Aorta (tissue), 5 donors: Measurements from ENCODE around the gene RPL12. TPM values are rescaled to one million over a fixed set of nuclear protein-coding genes. Genes with fewer than 3 reads are reported as not detected.

Experiments used
- ATAC-seq: fragments of 200-7000 bp; cut with Tn5 transposase; one replicate; pipeline ENCODE4 v1.9.1; 2022; ENCODE audit warnings: moderate library complexity; ENCODE audit not compliant: low FRiP score
- DNase-seq, 2 donors: peaks; one replicate each; pipeline ENCODE4 v3.0.0-alpha.2; 2020
- H3K27ac ChIP-seq, 2 donors: one replicate each; pipeline ENCODE4 v1.5.1; 2013; ENCODE audit warnings: low read length in 2 of 2, mild to moderate bottlenecking in 2 of 2, moderate library complexity in 2 of 2, control low read depth in 1 of 2, inconsistent platforms in 1 of 2, low read depth in 1 of 2
- H3K27me3 ChIP-seq, 2 donors: one replicate each; pipeline ENCODE4 v1.6.1; 2013; ENCODE audit warnings: control low read depth in 1 of 2, low read length in 1 of 2, mild to moderate bottlenecking in 1 of 2, moderate library complexity in 1 of 2; ENCODE audit not compliant: insufficient read depth in 2 of 2, control insufficient read depth in 1 of 2
- H3K36me3 ChIP-seq, 2 donors: one replicate each; pipeline ENCODE4 v1.6.1; 2013; ENCODE audit warnings: control low read depth in 1 of 2, low read length in 1 of 2, mild to moderate bottlenecking in 1 of 2; ENCODE audit not compliant: insufficient read depth in 2 of 2, control insufficient read depth in 1 of 2
- H3K4me1 ChIP-seq, 2 donors: one replicate each; pipeline ENCODE4 v1.6.1; 2013; ENCODE audit warnings: low read length in 2 of 2, control low read depth in 1 of 2, mild to moderate bottlenecking in 1 of 2, moderate library complexity in 1 of 2; ENCODE audit not compliant: insufficient read depth in 2 of 2, control insufficient read depth in 1 of 2
- H3K4me3 ChIP-seq, 2 donors: one replicate each; pipeline ENCODE4 v1.5.1; 2013; ENCODE audit warnings: low read length in 2 of 2, control low read depth in 1 of 2, mild to moderate bottlenecking in 1 of 2
- H3K9me3 ChIP-seq: one replicate; pipeline ENCODE4 v1.6.1; 2013; ENCODE audit warnings: mild to moderate bottlenecking, low read length; ENCODE audit not compliant: control insufficient read depth
- WGBS, 2 donors: extraction: QIAGEN DNeasy Blood & Tissue Kit; methylation state at CpG; one replicate each; pipeline ENCODE4 v1.1.7; 2013; 5-methylcytosine and 5-hydroxymethylcytosine counted together
- intact Hi-C, 2 donors: fragments of 100-400 bp; cut with DNase I; formaldehyde crosslinking; loops; one replicate each; pipeline versions ENCODE4 v1.14.2 to v1.15.0; 2022
- polyA plus RNA-seq, 2 donors: library from polyadenylated mRNA; stranded (reverse); fragments of 200-250 nt; gene quantifications; one replicate each; pipeline ENCODE4 v1.2.3, GENCODE V29; 2013
- total RNA-seq, 2 donors: library from RNA; stranded (reverse); fragmentation: NEBNext Ultra II Directional; extraction: Animal tissue kit (Norgen Biotek cat#: 25700); gene quantifications; one replicate each; pipeline ENCODE4 v1.2.1, GENCODE V29; 2021
- donor health status: healthy with polysubstance abuse.
- donor health status: Bipolar disorder and iron deficiency.
- donor health status: DM: no; HTN: no; CAD: no.
- donor health status: DM: no; HTN: no; CAD: no.
- donor health status: DM: yes; HTN: yes; CAD: no.

The RPL12 gene
- total and polyA plus RNA-seq, 4 donors: 875 to 3,006 (median 1,920) TPM

- no peak overlapping the region for H3K27ac ChIP-seq
- H3K27me3 ChIP-seq: no peaks in the 10 kb centered on the region
- H3K9me3 ChIP-seq: no peaks in the 10 kb centered on the region
- H3K4me1 ChIP-seq: no peaks in the 10 kb centered on the region
- intact Hi-C loops: no loop called here
- DNase-seq: no peak
- H3K36me3 ChIP-seq: peaks cover 10 to 14% of the 10 kb centered on the region in 2 donors
- WGBS, 2 donors: 85 to 88% methylated on average over 12 of the region's 12 CpGs
- H3K4me3 ChIP-seq: no peak overlapping the region
- ATAC-seq: no peak
These were observed 13.5 kb downstream of the RPL12 start for GRCh38 chr9:127437497-127438264.

- Histone ChIP-seq H3K4me3 (no peak overlapping the region), H3K27me3 (no peaks in the 10 kb centered on the region), H3K9me3 (no peaks in the 10 kb centered on the region), H3K27ac (no peak overlapping the region), H3K36me3 (peaks cover 3 to 4% of the 10 kb centered on the region in 2 donors), H3K4me1 (no peaks in the 10 kb centered on the region)
- intact Hi-C loops: no loop called here
- no peak for ATAC-seq
- DNase-seq: no peak
- WGBS, 2 donors: 93 to 94% methylated on average over 8 of the region's 8 CpGs
These were observed 20.8 kb downstream of the RPL12 start for GRCh38 chr9:127430415-127430814.

- no peaks in the 10 kb centered on the region for H3K9me3 ChIP-seq
- DNase-seq: no peak
- H3K36me3 ChIP-seq: peaks cover 0 to under 1% of the 10 kb centered on the region in 2 donors
- no peaks in the 10 kb centered on the region for H3K27me3 ChIP-seq
- no peaks in the 10 kb centered on the region for H3K4me1 ChIP-seq
- intact Hi-C loops: no loop called here
- 89 to 94% methylated on average over 3 of the region's 3 CpGs for WGBS, 2 donors
- no peak overlapping the region for H3K4me3 ChIP-seq
- no peak for ATAC-seq
- no peak overlapping the region for H3K27ac ChIP-seq
These were observed 22.9 kb downstream of the RPL12 start for GRCh38 chr9:127428348-127428747.

- Histone ChIP-seq H3K4me1 (no peaks in the 10 kb centered on the region), H3K9me3 (no peaks in the 10 kb centered on the region), H3K4me3 (no peak overlapping the region), H3K27ac (no peak overlapping the region), H3K36me3 (no peaks in the 10 kb centered on the region), H3K27me3 (no peaks in the 10 kb centered on the region)
- intact Hi-C loops: no loop called here
- ATAC-seq (no peak), DNase-seq (no peak)
- 91 to 93% methylated on average over 2 of the region's 2 CpGs for WGBS, 2 donors
These were observed 24.4 kb downstream of the RPL12 start for GRCh38 chr9:127426756-127427155.

GRCh38 chr9:127424676-127424999 lies 26.6 kb downstream of the RPL12 start:
- Histone ChIP-seq H3K9me3 (no peaks in the 10 kb centered on the region), H3K4me1 (no peaks in the 10 kb centered on the region), H3K27me3 (no peaks in the 10 kb centered on the region), H3K36me3 (no peaks in the 10 kb centered on the region), H3K27ac (peak overlapping the region in 1 of 2 donors; percentile 84), H3K4me3 (peak overlapping the region; percentile 80 to 86)
- WGBS, 2 donors: 0% methylated on average over 13 of the region's 13 CpGs
- no peak for DNase-seq
- ATAC-seq: no peak
- intact Hi-C loops: no loop called here

GRCh38 chr9:127423934-127424675 lies 27.1 kb downstream of the RPL12 start, which contains the start of gene ZNF79:
TSS of gene ZNF79 (plus strand) at chr9:127424382. CDS start at chr9:127424788, 406 bp downstream.
- Histone ChIP-seq H3K4me1 (no peaks in the 10 kb centered on the region), H3K27me3 (no peaks in the 10 kb centered on the region), H3K4me3 (peak within 1 kb of the TSS; percentile 80 to 86), H3K36me3 (no peaks in the 10 kb centered on the region), H3K27ac (peak within 1 kb of the TSS; percentile 67 to 84), H3K9me3 (no peaks in the 10 kb centered on the region)
- DNase-seq (peak; percentile 96 to 98), ATAC-seq (peak; percentile 98)
- 0% methylated on average over 54 of the region's 54 CpGs for WGBS, 2 donors
- intact Hi-C loops: no loop called here

- H3K9me3 ChIP-seq: no peaks in the 10 kb centered on the region
- intact Hi-C loops: no loop called here
- ATAC-seq (peak; percentile 15), DNase-seq (no peak)
- H3K4me1 ChIP-seq: no peaks in the 10 kb centered on the region
- H3K36me3 ChIP-seq: no peaks in the 10 kb centered on the region
- 1% methylated on average over 9 of the region's 9 CpGs for WGBS, 2 donors
- peak overlapping the region; percentile 50 to 67 for H3K27ac ChIP-seq
- no peaks in the 10 kb centered on the region for H3K27me3 ChIP-seq
- H3K4me3 ChIP-seq: peak overlapping the region; percentile 68 to 80
These were observed 27.7 kb downstream of the RPL12 start for GRCh38 chr9:127423476-127423933.

- Histone ChIP-seq H3K4me3 (no peak overlapping the region), H3K36me3 (no peaks in the 10 kb centered on the region), H3K27me3 (no peaks in the 10 kb centered on the region), H3K4me1 (no peaks in the 10 kb centered on the region), H3K9me3 (no peaks in the 10 kb centered on the region), H3K27ac (no peak overlapping the region)
- ATAC-seq (no peak), DNase-seq (no peak)
- intact Hi-C loops: no loop called here
- 44 to 59% methylated on average over 6 of the region's 6 CpGs for whole genome bisulfite sequencing, 2 donors
These were observed 28.4 kb downstream of the RPL12 start for GRCh38 chr9:127422787-127423186.
